Breast epithelium (tissue), 4 donors: ENCODE data around the gene COL6A1. TPM values are rescaled to one million over a fixed set of nuclear protein-coding genes. Genes with fewer than 3 reads are reported as not detected.

Source experiments
- DNase-seq, 2 donors: peaks; one replicate each; pipeline ENCODE4 v3.0.0-alpha.2; 2019; ENCODE audit warnings: low spot score in 2 of 2
- H3K27ac ChIP-seq, 2 donors: fragments of 200-600 bp; sonication (generic) in 1 of 2; one replicate each; pipeline ENCODE4 v1.5.1; 2016 to 2019; ENCODE audit warnings: mild to moderate bottlenecking in 1 of 2
- H3K27me3 ChIP-seq, 2 donors: fragments of 200-600 bp; sonication (generic) in 1 of 2; one replicate each; pipeline versions ENCODE4 v1.5.1 to v1.6.0; 2017 to 2019; ENCODE audit warnings: control low read depth in 1 of 2, mild to moderate bottlenecking in 1 of 2
- H3K36me3 ChIP-seq: fragments of 200-600 bp; one replicate; pipeline ENCODE4 v1.5.1; 2019
- H3K4me1 ChIP-seq, 2 donors: fragments of 200-600 bp; sonication (generic); one replicate each; pipeline ENCODE4 v1.5.1; 2016 to 2019; ENCODE audit warnings: control low read depth in 1 of 2
- H3K4me3 ChIP-seq, 3 donors: fragments of 200-600 bp; sonication (generic); 1 replicate in 2 of 3; 2 replicates in 1 of 3; pipeline ENCODE4 v1.5.1; 2016 to 2019; ENCODE audit warnings: mild to moderate bottlenecking in 3 of 3, moderate library complexity in 2 of 3
- H3K9me3 ChIP-seq, 2 donors: fragments of 200-600 bp; sonication (generic) in 1 of 2; one replicate each; pipeline ENCODE4 v1.5.1; 2016 to 2019; ENCODE audit warnings: control low read depth in 1 of 2
- CTCF ChIP-seq, 3 donors: fragments of 450-650 bp; IDR thresholded peaks; one replicate each; pipeline ENCODE4 v1.5.1; 2016 to 2017; ENCODE audit warnings: antibody characterized with exemption in 3 of 3, mild to moderate bottlenecking in 3 of 3, moderate library complexity in 3 of 3
- POLR2A ChIP-seq: fragments of 450-650 bp; IDR thresholded peaks from one replicate; pipeline ENCODE4 v1.6.1; 2016; ENCODE audit warnings: antibody characterized with exemption, mild to moderate bottlenecking, moderate library complexity
- POLR2AphosphoS5 ChIP-seq, 3 donors: sonication (generic); formaldehyde crosslinking; IDR thresholded peaks; one replicate each; pipeline ENCODE4 v1.6.1; 2017; ENCODE audit warnings: antibody characterized with exemption in 3 of 3
- intact Hi-C: fragments of 100-400 bp; cut with DNase I; formaldehyde crosslinking; loops from one replicate; pipeline ENCODE4 v1.15.1; 2023; ENCODE audit warnings: low total_unique reads
- total RNA-seq, 3 donors: library from RNA; depleted of rRNA; stranded (reverse); fragments of >200 nt; gene quantifications; one replicate each; pipeline ENCODE4 v1.1.0, GENCODE V29; 2016

COL6A1 gene
- total RNA-seq, 3 donors from 2014 or later, result 137 to 527 (median 201) TPM

GRCh38 chr21:45940621-45941337, 40.8 kb upstream of the COL6A1 start:
- peaks cover 8 to 21% of the 10 kb centered on the region in 2 donors for H3K9me3 ChIP-seq
- DNase-seq, result no peak
- H3K27me3 ChIP-seq, result no peaks in the 10 kb centered on the region
- intact Hi-C loops, result no loop called here
- no peak overlapping the region for H3K4me3 ChIP-seq
- H3K27ac ChIP-seq, result no peak overlapping the region
- no peaks in the 10 kb centered on the region for H3K36me3 ChIP-seq
- H3K4me1 ChIP-seq, result no peaks in the 10 kb centered on the region
- TF ChIP-seq CTCF (IDR thresholded peaks at IDR 0.05) (no peak), POLR2A (no peak), POLR2AphosphoS5 (IDR thresholded peaks at IDR 0.05) (no peak)

- Histone ChIP-seq H3K27ac (no peak overlapping the region), H3K36me3 (no peaks in the 10 kb centered on the region), H3K9me3 (peaks cover 3 to 16% of the 10 kb centered on the region in 2 donors), H3K4me1 (no peaks in the 10 kb centered on the region), H3K4me3 (no peak overlapping the region), H3K27me3 (no peaks in the 10 kb centered on the region)
- TF ChIP-seq POLR2AphosphoS5 (IDR thresholded peaks at IDR 0.05), result no peak
- no peak for TF ChIP-seq POLR2A
- no peak for TF ChIP-seq CTCF (IDR thresholded peaks at IDR 0.05)
- intact Hi-C loops, result no loop called here
- no peak for DNase-seq
Observed at GRCh38 chr21:45941338-45941710, 40.2 kb upstream of the COL6A1 start.

- Histone ChIP-seq H3K27ac (no peak overlapping the region), H3K36me3 (no peaks in the 10 kb centered on the region), H3K4me1 (no peaks in the 10 kb centered on the region), H3K4me3 (no peak overlapping the region), H3K9me3 (peaks cover 0 to 10% of the 10 kb centered on the region in 2 donors), H3K27me3 (no peaks in the 10 kb centered on the region)
- intact Hi-C loops, result no loop called here
- DNase-seq, result no peak
- TF ChIP-seq POLR2AphosphoS5 (IDR thresholded peaks at IDR 0.05) (no peak), CTCF (IDR thresholded peaks at IDR 0.05) (no peak), POLR2A (no peak)
Observed at GRCh38 chr21:45941717-45942546, 39.6 kb upstream of the COL6A1 start.

GRCh38 chr21:45942755-45943629, 38.6 kb upstream of the COL6A1 start:
- H3K4me1 ChIP-seq, result no peaks in the 10 kb centered on the region
- DNase-seq, result no peak
- no peaks in the 10 kb centered on the region for H3K36me3 ChIP-seq
- no peaks in the 10 kb centered on the region for H3K9me3 ChIP-seq
- no peak overlapping the region for H3K4me3 ChIP-seq
- H3K27me3 ChIP-seq, result no peaks in the 10 kb centered on the region
- no peak for TF ChIP-seq CTCF (IDR thresholded peaks at IDR 0.05)
- no peak for TF ChIP-seq POLR2A
- no peak for TF ChIP-seq POLR2AphosphoS5 (IDR thresholded peaks at IDR 0.05)
- no peak overlapping the region for H3K27ac ChIP-seq
- intact Hi-C loops, result no loop called here
